Activated gamma-delta T cell treated with Interleukin-2 at 50 U/mL for 16 hours (primary cell): ENCODE data around the gene TEKT2.
A peak's percentile ranks its signal among the peaks of the same experiment; 100 is the strongest.

Experiments used
- DNase-seq: peaks from one replicate; pipeline ENCODE4 v3.0.0-alpha.2; 2020

TEKT2 gene

DNA sequence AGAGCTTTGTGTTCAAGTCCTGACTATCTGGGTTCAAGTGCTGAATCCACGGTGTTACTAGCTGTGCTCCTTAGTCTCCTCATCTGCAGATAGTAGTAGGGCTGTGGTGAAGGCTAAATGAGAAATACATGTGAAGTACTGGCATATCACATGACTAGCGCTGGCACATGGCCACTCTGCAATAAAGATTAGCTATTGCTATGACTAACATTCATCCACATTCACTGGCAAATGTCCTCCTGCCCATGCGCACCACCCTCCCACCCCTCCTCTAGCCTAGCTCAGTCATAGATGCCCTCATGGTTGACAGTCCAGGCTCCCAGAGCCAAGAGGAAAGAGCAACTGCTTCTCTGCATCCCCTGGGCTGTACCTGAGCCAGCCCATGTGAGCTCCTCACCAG is 49.6 kb downstream of the TEKT2 start:
- no peak for DNase-seq

DNA sequence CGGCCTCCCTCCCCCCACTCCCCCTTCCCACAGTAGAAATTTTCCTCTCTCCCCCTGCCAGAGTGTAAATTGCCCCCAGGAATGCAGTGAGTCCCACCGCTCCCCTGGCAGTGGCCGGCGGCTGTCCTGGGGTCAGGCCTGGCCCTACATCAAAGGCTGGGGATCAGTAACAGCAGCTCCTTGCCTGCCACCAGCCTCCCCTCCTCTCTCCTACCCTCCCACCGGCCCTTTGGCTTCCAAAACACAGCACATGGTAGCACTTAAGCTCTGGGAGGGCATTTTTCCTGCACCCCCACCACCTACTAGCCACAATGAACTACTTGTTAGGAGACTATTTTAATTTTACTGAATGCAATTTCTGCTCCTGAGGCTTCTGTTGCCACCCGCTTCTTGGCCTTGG is 50.1 kb downstream of the TEKT2 start:
- DNase-seq: no peak

DNA sequence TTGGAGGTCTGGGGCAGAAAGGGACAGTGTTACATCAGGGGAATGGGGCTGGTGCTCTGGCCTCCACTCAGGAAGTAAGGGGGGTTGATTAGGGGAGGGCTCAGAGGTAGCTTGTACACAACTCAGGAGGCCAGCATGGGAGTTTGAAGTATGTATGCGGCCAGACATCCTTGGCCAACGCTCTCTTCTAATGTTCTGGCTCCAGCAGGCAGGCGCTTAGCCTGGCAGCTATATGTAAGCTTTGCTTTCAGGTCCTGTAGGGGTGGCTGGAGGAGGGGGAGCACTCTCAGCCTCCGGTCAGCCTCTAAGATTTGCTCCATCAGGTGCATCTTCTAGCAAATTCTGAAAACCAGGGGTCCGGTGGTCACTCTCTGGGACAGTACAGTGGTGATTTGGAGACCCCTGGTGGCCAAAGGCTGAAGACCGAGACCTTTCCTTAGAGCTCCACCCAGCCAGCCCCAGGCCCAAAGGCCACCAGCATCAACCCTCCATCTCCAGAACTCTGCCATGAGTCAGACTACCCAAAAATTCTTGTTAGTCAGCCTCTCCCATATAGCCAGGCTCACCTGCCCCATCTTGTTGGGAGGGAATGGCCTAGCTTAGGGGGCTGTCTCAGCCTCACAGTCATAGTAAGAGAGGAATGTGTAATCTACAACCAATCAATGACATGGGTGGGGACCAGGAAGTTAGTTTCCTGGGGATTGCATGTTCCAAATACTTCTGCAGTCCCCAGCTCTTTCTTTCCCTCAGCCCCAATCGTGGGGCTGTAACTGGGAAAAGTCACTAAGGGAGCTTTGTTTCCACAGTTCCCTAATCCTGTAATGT is 50.8 kb downstream of the TEKT2 start:
- peak; percentile 31 for DNase-seq

DNA sequence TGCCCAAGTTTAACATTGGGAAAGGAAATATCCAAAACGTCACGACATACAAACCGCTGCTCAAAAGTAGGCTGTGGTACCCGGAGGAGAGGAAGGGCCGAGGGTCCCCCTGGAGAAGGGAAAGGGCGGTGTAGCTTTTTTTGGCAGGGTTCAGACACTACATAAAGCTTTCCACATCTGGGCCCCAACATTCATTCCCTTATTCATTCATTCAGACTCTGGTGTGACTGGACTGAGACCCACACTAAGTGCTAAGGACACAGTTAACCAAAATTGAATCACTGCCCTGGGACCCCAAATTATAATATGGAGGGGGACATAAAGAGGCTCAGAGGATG is 51.4 kb downstream of the TEKT2 start:
- DNase-seq: no peak

DNA sequence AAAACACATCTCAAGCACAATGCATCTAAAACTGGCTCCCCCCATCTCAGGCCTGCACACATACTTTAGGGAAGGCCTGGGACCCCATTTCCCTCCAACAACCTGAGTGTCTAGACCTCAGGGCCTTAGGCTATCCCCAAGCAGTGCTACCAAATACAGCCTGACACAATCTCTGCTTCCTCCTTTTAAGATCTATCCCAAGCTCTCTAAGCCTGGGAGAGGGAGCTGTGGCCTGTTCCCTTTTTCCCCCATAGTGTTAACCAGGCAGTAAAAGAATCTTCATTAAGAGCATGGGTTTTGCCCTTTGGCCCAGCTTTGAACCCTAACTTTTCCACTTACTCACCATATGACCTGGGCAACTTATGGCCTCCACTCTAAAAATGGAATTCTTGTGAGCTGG is 51.9 kb downstream of the TEKT2 start:
- DNase-seq: no peak

DNA sequence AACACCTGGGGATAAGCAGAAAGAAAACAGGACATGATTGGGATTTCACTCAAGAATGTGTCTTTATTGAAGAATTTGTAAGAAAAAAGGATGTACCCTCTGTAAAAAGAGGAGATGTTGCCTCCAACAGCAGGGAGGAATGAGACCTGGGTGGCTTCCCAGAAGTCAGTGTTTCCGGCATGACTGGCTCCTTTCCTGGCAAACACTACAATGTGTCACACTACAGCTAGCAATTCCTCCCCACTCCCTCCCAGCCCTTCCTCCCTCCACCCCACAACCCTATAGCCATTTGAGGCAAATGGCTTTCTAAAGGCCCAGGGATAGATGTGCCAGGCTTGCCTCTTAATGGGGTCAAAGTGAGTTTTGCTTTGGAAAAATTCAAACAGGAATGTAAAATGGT is 52.6 kb downstream of the TEKT2 start:
- DNase-seq: no peak

DNA sequence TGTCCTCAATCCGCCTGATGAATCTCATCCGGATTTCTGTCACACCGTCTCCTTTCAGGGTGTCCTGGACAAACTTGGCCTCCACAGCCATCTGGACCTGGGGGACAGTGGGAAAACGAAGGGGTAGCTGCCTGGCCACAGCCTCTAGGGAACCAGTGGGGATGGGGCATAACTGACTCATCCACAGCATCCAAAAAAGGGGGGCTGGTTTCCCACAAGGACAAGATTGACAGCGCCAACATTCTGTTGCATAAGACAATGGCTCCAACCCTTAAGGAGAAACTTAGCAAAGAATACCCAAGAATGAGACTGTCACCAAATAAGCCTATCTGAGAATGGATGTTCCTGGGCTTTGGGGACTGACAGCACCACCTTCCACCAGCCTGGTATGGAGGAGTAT is 53.3 kb downstream of the TEKT2 start:
- no peak for DNase-seq

DNA sequence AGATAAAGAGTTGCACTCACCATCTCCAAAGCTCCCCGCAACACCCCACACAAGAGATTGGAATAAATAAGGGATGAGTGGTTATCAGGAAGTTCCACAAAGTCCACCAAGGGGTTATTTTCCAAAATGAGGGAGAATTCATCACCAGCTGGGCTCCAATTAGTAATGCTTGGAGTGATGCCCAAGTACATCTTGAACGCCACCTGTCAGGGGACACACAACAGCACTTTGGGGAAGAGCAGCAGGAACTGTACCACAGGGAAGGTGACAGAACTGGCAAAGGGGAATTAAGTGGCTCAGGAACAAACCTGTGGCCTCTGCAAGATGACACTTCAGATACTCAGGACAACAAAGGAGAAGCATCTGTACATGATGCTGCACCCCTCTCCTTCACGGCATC is 53.9 kb downstream of the TEKT2 start:
- no peak for DNase-seq
